ENCODE data around the gene C1orf21.
A peak's percentile ranks its signal among the peaks of the same experiment; 100 is the strongest.

Gene C1orf21

DNA sequence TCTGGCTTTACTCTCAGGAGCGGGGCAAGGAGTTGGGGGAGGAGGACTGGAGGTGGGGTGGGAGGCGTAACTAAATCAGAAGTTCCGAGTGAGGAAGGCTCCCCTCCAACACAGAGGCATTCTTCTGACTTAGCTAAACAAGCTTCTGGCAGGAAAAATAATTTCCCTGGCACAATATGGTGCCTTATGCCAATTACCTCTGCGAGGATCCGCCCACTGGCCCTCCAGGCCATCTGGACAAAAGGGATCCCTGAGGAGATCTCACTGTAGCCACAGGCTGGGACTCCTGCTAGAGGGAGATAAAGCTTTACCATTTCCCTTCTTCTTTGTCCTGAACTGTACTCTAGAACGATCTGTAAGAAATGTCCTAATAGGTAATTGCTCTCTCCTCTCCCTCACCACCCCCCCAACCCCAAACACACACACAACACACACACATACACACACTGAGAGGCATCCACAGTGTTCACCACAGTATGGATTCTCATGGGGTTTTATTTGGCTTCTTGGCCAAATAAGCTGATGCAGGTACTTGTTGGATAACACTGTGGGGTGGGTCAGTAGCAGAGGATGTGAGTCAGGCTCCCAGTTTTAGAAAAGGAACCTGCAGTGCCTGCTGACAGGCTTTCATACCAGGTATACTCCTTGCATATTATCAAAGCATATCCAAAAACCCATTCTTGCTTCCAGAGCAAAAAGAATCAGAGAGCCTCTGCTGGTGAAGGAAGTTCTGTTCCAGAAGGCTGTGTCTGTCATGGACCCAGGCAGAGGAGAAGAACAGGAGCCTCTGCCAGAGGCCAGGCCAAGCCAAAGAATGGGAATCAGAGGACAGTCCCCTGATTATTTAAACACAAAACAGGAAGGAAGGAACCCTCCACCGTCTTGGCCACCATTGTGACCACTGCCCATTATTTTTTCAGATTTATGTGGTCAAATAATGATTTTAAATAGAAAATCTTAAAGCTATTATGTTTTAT is 169.1 kb downstream of the C1orf21 start:
- no peak for DNase-seq (ENCODE audit: low read depth, low spot score)

DNA sequence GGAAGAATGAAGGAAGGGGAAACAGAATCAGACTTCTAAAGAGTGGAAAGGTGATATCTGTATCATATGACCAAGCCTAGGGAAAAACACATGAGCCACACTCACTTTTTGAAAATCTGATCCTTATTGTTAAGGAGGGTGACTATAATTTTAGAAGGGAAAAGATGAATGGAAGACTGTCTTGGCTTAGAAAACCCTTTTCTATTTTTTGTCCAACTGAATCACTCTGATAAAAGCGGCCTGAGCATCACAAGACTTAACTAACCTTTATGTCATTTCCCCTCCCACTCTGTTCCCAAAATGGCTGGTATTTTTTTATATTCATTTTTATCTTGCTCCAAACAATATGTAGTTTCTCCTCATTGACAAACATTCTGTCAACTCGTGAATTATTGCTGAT is 169.8 kb downstream of the C1orf21 start:
- DNase-seq (ENCODE audit: low read depth, low spot score), result no peak

DNA sequence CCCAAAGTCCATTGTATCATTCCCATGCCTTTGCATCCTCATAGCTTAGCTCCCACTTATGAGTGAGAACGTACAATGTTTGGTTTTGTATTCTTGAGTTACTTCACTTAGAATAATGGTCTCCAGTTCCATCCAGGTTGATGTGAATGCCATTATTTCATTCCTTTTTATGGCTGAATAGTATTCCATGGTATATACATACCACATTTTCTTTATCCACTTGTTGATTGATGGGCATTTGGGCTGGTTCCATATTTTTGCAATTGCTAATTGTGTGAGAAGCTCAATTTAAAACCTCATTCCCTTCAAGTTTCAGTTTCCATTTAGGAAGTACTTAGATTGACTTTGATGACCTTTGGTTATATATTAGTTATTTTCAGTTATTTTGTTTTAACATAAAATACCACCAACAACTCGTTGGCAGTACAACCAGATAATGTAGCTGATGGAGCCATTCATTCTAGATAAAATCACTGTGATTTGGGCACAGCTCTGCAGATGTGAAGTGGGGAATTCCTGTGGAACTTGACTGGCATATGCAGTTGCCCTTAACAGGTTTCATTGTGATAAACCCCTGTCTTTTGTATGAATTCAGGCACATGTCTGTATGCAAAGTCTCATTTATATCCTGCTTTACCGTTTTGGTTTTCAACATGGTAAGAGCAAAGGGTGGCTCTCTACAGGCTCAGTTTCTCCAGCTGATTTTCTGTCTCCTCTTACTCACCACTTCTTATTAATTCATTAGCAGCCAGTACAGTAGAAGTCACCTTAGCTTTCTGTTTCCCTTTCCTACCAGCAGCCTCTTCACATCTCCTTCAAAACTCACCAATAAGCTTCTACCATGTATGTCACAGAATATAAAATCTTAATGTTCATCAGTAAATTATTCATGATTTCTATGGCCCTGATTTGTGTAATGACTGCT is 170.9 kb downstream of the C1orf21 start:
- DNase-seq (ENCODE audit: low read depth, low spot score), result no peak

DNA sequence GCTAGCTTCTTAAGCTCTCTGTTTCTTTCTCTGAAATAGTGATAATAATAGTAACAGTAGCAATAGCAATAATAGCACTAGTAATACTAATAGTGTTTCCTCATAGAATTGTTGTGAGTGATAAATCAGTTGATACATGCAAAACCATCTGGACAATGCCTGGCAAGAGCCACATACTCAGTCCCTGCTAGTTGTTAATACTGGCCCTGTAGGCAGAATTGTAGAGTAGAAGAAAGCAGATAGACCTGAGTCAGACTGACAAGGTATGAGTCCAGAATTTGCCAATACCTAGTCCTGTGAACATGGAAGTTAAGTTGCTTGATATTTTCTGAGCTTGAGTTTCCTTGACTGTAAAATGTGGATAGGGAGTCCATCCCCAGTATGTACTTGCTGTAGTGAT is 171.9 kb downstream of the C1orf21 start:
- no peak for DNase-seq (ENCODE audit: low read depth, low spot score)

DNA sequence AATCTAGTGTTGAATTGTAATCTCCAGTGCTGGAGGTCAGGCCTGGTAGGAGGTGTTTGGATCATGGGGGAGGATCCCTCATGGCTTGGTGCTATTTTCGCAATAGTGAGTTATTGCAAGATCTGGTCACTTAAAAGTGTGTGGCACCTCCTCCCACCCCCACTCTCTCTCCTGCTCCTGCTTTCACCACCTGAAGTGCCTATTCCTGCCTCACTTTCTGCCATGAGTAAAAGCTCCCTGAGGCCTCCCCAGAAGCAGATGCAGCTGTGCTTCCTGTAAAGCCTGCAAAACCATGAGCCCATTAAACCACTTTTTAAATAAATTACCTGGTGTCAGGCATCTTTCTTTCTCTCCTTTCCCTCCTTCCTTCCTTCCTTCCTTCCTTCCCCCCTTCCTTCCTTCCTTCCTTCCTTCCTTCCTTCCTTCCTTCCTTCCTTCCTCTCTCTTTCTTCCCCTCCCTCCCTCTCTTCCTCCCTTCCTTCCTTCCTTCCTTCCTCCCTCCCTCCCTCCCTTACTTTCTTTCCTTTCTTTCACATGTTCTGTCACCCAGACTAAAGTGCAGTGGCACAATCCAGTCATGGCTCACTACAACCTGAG is 172.4 kb downstream of the C1orf21 start:
- DNase-seq (ENCODE audit: low read depth, low spot score), result no peak

DNA sequence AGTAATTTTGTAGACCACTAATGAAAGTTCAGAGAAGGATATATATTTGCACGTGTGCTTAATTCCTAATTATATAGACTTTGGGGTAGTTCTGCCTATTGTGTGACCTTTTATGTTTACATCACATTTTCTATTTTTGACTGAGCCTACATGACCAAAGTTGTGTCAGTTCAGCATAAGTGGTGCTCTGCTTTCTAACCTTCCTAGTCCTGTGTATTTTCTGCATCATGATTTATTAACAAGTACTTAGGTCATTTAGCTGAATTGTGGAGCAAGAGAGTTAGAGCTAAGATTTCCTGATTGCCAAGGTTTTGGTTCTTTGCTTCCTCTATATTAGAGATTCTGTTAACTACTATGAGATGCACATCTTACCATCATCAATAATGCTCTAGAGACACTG is 176.0 kb downstream of the C1orf21 start:
- no peak for DNase-seq (ENCODE audit: low read depth, low spot score)

DNA sequence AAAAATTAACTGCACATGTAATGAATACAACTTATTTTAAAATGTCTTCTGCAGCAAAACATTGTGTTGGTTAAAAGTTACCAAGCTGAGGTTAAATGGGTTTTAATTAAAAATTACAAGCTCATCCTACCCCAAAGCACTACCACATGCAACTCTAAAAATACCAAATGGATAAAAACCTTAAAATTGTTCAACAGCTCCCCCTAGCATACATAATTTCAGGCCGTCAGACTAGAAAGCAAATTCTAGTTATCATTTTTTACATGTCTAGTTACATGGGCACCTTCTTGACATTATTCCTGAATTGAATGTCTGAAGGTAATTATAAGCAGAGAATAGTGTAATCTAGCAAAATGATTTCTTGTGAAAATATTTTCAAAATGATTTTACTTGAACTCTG is 176.5 kb downstream of the C1orf21 start:
- DNase-seq (ENCODE audit: low read depth, low spot score), result peak; percentile 12

DNA sequence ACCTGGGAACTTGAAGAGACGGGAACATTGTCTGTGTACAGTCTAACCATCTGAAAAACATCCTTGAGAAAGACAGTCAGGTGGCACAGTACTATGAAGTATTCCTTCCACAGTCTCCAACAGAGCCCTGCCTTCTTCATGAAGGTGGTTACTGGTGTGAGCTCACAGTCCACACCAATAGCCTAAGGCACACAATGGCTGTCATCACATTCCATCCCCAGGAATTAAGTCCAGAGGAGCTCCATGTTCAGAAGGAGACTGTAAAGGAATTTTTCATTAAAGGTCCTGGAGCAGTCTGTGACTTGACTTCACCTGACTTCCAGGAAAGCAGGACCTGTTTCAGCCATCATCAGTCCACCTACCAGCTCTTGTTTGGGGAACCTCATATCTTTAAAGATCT is 180.2 kb downstream of the C1orf21 start:
- DNase-seq (ENCODE audit: low read depth, low spot score), result no peak

DNA sequence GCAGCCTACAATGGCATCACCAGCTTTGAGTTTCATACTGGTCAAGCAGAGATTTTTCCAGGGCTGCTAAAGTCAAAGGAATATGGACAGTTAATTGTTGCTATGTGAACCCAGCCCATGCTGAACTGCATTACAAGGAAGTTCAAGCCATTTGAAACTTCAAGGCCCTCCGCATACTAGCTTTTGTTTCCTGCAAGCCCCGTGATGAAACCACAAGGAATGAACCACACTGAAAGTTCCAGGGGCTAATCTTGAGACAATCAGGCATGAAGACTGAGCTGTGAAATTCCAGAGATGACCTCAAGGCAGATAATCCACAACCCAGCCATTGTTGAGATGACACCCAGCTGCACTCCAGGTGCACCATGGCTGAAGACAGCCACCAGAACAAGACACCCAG is 180.8 kb downstream of the C1orf21 start:
- DNase-seq (ENCODE audit: low read depth, low spot score), result no peak

DNA sequence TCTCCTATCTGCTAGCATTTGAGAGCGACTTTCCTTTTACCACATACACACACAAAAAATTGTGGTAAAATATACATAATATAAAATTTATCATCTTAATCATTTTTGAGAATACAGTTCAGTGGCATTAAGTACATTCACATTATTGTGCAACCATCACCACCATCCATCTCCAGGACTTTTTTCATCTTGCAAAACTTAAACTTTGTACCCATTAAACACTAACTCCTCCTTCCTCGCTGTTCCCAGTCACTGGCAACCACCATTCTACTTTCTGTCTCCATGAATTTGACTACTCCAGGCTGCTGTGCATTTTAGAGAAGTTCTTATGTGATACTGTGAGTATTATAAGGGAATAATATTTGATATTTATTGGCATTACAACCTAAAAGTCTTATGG is 181.3 kb downstream of the C1orf21 start:
- no peak for DNase-seq (ENCODE audit: low read depth, low spot score)

DNA sequence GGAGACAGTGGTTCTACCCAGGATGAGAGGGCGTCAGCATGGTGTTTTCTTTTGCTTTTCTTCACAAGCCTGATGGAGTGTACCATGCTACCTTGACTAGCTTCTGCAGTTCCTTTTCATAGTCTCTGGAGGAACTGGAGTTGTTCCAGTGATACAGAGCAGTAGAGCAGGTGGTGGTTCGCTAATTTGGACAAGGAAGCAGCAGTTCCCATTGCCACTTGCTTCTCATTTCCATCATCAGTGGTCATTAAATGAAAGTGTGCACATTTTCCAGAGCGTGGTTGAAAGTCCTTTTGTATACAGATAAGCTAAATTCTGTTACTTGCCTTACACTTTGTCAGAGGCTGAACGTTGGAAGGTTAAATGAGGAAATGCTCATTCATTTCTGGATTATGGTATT is 182.3 kb downstream of the C1orf21 start:
- DNase-seq (ENCODE audit: low read depth, low spot score), result no peak

DNA sequence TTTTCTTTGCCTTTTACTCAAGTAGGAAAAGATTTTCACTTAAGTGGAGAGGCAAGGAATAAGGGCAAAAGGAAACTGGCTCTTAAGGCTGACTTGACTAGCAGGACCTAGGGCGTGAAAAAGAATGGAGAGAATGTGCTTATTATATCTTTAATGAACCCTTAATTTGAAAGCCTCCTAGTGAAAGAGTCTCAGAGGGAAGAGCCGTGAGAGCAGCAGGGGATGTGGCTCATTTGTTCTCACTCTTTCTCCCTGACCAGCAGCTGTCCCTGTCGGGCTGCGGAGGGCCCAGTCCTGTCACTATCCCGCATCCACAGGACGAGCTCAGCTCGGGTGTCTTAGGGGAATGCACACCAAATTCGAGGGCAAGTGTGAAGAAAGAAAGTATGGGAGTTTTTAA is 187.8 kb downstream of the C1orf21 start:
- no peak for DNase-seq (ENCODE audit: low read depth, low spot score)

DNA sequence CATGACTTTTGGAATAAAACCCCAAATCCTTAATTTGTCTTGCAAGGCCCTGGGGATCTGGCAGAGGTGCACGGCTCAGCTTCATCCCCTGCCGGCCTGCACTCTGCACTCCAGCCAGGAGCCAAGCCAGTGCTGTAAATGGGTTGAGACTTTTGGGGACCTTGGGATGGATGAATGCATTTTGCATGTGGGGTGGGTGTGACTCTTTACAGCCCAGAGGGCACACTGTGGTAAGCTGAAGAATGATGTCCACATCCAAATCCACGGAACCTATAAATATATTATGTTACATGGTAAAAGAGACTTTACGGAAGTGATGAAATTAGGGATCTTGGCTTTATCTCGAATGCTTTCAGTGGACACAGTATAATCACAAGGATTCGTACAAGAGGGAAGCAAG is 190.0 kb downstream of the C1orf21 start:
- DNase-seq (ENCODE audit: low read depth, low spot score), result no peak

DNA sequence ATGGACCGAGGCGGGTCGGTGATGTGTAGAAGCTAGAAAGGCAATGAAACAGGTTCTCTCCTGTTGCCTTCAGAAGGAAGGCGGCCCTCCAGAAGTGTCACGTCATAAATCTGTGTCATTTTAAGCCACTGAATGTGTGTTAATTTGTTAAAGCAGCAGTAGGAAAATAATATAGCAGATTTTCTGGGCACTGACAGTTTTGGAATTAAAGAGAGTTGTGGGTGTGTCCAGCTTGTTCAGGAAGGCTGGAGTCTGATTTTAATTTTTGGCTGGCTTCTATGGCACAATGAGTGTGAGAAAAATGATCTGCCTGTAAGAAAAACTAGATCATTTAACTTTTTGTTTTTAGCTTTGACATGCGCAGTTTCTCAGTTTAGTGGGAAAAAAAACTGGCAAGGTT is 190.5 kb downstream of the C1orf21 start:
- DNase-seq (ENCODE audit: low read depth, low spot score), result no peak

DNA sequence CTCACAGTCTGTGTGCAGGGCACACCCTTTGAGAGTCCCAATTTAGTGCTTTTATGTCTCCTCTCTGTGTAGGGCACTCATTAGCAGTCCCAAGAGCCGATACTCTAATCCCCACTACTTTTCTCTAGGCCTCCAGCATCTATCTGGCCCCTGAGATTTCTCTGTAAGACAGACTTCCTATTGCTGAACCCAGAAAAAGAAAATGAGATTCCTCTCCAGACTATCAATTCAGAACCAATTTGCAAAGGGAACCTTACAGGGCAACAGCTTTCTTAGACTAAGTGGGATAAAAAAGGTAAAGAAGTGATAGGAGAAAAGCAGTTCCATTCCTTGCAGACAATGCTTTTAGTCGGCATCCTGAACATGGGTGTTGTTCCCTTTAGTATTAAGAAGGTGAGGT is 195.6 kb downstream of the C1orf21 start:
- DNase-seq (ENCODE audit: low read depth, low spot score), result no peak

DNA sequence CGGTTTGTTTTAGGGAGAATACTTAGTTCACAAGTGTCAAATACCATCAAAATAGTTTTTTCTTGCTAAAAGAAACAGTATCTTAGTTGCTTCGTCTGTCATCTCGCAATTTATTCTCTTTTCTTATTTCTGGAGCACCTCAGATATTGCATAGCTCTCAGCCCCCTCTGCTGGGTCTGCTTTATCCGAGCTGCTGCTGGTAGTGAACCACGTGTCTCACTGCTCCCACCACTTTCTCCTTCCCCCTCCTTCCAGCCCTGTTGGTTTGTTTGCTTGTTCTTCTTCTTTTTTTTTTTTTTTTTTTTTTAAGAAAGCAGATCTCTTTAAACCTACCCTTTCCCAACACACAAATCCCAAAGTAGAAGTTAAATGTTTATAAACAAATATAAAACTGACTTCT is 197.0 kb downstream of the C1orf21 start:
- no peak for DNase-seq (ENCODE audit: low read depth, low spot score)

DNA sequence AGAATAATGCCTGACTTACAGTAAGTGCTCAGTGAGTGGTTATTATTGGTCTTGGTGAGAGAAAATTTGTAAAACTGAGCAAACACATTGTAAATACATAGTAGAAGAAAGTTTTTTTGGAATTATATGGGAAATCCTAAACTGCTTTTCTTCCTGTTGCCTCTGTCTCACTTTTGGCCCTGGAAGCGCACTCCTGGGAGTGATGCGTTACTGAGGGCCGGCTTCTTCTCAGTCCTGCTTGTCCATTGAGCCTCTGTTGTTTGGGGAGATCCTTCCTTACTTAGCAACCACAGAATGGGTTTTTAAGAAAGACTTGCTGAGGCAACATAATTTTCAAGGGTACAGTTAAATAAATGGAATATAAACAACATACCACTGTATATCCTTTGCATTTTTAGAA is 201.9 kb downstream of the C1orf21 start:
- no peak for DNase-seq (ENCODE audit: low read depth, low spot score)

DNA sequence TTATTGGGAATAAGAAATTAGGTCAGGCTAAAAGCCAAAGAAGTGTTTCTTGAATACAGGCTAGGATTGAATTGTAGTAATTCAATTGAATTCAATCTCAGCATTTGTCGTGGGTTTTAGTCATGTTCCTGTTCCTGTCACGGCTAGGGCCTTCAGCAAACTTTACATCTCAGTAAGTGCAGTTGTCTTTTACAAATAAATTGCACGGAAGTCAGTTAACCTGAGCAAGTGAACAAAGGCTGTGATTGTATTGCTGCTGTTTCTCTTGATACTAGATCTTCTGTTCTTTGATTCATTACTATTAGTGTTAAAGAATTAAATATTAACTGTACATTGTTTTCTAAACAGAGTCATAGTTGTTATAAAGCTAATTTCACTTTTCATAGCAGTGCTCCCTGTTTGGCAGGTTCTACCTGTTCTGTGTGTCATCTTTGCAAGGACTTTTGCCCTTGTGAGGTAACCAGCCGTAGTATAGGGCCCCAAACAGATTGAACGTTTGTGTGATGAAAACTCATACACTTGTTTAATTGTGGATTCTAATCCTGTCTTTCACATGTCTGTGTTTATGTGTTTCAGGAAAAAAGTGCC is 203.4 kb downstream of the C1orf21 start:
- DNase-seq (ENCODE audit: low read depth, low spot score), result no peak

DNA sequence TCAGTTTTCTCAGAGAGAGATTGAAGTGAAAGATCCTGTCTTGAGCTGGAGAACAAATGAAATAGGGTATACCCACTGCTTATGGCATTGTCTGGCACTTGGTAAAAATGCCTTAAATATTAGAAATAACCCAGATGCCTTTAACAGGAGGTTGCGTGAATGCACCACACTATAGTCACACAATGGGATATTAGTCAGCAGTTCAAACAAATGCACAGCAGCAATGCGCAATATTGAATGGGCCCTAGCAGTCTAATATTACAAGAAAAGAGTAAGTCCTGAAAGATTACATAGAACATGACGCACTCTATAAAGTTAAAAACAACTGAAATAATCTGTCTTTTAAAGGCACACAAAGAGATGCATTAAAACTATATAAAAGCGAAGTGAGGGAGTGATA is 206.8 kb downstream of the C1orf21 start:
- DNase-seq (ENCODE audit: low read depth, low spot score), result no peak

DNA sequence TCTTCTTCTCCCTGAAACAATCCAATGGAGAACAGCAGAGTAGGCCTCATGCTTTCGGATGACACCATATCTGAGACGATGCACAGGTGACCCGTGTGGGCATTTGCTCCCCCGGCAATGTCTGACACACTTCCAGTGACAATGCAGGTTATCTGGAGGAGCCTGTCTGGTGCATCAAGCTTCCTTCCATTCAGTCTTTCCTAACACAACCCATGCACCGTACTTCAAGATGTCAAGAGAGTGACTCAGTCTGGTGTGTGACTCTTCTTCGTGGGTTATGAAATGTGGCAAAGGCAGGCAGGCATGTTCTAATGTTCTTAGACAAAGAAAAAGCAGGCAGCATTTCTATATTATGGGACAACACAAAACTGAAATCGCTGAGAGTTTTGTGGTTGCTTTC is 208.8 kb downstream of the C1orf21 start:
- no peak for DNase-seq (ENCODE audit: low read depth, low spot score)

DNA sequence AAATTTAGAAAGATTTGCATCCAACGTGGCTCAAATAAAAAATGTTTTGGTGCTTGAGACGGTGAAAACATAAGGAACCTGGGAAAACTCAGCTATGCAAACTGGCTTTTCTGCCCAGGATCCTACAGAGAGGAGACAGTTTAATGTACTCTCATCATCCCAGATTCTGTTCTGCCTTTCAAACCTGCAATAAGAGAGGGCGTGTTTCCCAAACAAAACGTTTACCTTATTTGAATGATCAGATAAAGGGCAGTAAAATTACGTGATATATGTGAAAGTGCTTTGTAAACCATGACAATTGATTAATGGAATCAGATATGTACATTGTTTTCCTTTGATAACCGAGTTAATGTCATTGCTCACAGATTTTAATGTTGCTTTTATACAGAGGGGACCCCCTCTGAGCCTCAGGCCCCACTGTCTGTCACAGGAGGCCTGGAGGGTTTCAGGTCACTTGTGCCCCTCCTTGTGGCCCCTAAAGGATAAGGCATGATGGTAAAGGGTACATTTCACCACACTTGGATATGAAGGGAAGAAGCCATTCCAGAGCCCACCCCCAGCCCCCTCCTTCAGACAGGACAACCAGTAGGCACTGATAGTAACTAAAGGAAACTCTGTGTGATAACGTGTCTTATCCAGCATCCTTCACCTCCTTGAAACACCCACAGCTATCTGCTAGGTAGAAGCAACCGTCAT is 210.3 kb downstream of the C1orf21 start:
- no peak for DNase-seq (ENCODE audit: low read depth, low spot score)

Data from brain pericyte (primary cell).